Activated B cell treated with CpG ODN at 0.5 μM for 24 hours (primary cell): Measurements from ENCODE around the gene PDE3A. TPM values are rescaled to one million over a fixed set of nuclear protein-coding genes. Genes with fewer than 3 reads are reported as not detected.

Experiments used
- ATAC-seq: fragments of 200-7000 bp; cut with Tn5 transposase; one replicate; pipeline ENCODE4 v1.10.0; 2021; ENCODE audit warnings: low read depth, mild to moderate bottlenecking, moderate library complexity
- CTCF ChIA-PET: fragments of 350-600 bp; sonication (Branson Sonifier 250); formaldehyde crosslinking; loops from one replicate; lab custom pipeline; 2021; ENCODE audit warnings: antibody characterized with exemption; lab: Charles Lee
- POLR2A ChIA-PET: fragments of 350-600 bp; sonication (Branson Sonifier 250); formaldehyde crosslinking; loops from one replicate; lab custom pipeline; 2021; ENCODE audit warnings: antibody characterized with exemption; lab: Charles Lee
- DNase-seq: peaks from one replicate; pipeline ENCODE4 v3.0.0; 2022
- H3K27ac Mint-ChIP-seq: one replicate; pipeline ENCODE4 v1.8.0; 2020; ENCODE audit warnings: mixed read lengths
- H3K27me3 Mint-ChIP-seq: one replicate; pipeline ENCODE4 v1.8.0; 2021; ENCODE audit warnings: mixed read lengths
- H3K36me3 Mint-ChIP-seq: one replicate; pipeline ENCODE4 v1.8.0; 2021; ENCODE audit warnings: low read depth, mixed read lengths
- H3K4me1 Mint-ChIP-seq: one replicate; pipeline ENCODE4 v1.8.0; 2021; ENCODE audit warnings: mixed read lengths
- H3K4me3 Mint-ChIP-seq: one replicate; pipeline ENCODE4 v1.8.0; 2020; ENCODE audit warnings: mild to moderate bottlenecking, mixed read lengths
- H3K9me3 Mint-ChIP-seq: one replicate; pipeline ENCODE4 v1.8.0; 2020; ENCODE audit warnings: mixed read lengths
- intact Hi-C: fragments of 100-400 bp; cut with micrococcal nuclease; formaldehyde crosslinking; loops from one replicate; pipeline ENCODE4 v1.15.1; 2024
- total RNA-seq: library from RNA; stranded (reverse); gene quantifications from 2 replicates; pipeline ENCODE4 v1.2.3, GENCODE V29; 2022
- TF ChIP-seq, protein P1 (sequence below): fragments of 200-600 bp; IDR thresholded peaks from one replicate; pipeline ENCODE4 v1.8.0; 2022; ENCODE audit warnings: antibody characterized with exemption, mild to moderate bottlenecking

The PDE3A gene
- total RNA-seq, 1 donor from 2014 or later: not detected

DNA sequence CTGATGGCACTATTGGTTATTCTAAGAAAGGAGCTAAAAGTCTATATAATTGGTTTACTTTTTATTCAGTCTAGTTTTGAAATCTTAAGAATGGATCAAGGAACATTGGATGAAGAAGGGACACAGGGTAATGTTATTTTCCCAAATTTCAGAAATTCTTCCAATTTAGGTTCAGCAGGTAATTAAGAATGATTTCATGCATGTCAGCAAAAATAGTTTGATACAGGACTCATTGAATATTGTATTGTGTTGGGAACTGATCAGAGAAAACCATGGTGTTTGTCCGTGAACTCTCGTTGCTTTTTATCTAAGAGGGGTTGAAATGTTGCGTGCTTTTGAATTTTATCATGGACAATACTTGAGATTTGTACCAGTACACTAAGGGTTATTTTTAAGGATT lies 58.6 kb downstream of the PDE3A start:
- ChIA-PET CTCF (no interaction called here), POLR2A (no interaction called here)
- H3K4me3 Mint-ChIP-seq: no peak overlapping the region
- ATAC-seq: no peak
- H3K36me3 Mint-ChIP-seq: no peaks in the 10 kb centered on the region
- no peaks in the 10 kb centered on the region for H3K4me1 Mint-ChIP-seq
- no peaks in the 10 kb centered on the region for H3K27me3 Mint-ChIP-seq
- DNase-seq: no peak
- no peaks in the 10 kb centered on the region for H3K9me3 Mint-ChIP-seq
- no peak overlapping the region for H3K27ac Mint-ChIP-seq
- intact Hi-C loops: no loop called here
- TF ChIP-seq, protein P1, sequence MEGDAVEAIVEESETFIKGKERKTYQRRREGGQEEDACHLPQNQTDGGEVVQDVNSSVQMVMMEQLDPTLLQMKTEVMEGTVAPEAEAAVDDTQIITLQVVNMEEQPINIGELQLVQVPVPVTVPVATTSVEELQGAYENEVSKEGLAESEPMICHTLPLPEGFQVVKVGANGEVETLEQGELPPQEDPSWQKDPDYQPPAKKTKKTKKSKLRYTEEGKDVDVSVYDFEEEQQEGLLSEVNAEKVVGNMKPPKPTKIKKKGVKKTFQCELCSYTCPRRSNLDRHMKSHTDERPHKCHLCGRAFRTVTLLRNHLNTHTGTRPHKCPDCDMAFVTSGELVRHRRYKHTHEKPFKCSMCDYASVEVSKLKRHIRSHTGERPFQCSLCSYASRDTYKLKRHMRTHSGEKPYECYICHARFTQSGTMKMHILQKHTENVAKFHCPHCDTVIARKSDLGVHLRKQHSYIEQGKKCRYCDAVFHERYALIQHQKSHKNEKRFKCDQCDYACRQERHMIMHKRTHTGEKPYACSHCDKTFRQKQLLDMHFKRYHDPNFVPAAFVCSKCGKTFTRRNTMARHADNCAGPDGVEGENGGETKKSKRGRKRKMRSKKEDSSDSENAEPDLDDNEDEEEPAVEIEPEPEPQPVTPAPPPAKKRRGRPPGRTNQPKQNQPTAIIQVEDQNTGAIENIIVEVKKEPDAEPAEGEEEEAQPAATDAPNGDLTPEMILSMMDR: no peak

GRCh38 chr12:20429852-20430251 lies 61.5 kb downstream of the PDE3A start:
- ATAC-seq (no peak), DNase-seq (no peak)
- ChIA-PET POLR2A (no interaction called here), CTCF (no interaction called here)
- Mint-ChIP-seq H3K27me3 (no peaks in the 10 kb centered on the region), H3K4me3 (no peak overlapping the region), H3K9me3 (no peaks in the 10 kb centered on the region), H3K27ac (no peak overlapping the region), H3K36me3 (no peaks in the 10 kb centered on the region), H3K4me1 (no peaks in the 10 kb centered on the region)
- intact Hi-C loops: no loop called here
- TF ChIP-seq, protein P1: no peak

DNA sequence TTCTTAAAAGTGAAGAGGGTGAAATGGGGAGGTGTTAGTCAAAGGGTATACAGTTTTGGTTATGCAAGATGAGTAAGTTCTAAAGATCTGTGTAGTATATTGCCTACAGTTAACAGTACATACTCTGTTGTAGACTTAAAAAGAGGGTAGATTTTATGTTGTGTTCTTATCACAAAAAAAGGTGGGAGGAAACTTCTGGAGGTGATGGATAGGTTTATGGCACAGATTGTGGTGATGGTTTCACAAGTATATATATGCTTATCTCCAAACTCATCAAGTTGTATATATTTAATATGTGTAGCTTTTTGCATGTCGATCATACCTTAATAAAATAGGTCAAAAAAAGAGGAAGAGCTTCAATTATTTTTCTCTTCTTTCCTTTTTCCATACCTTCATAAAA lies 64.0 kb downstream of the PDE3A start:
- DNase-seq (no peak), ATAC-seq (no peak)
- Mint-ChIP-seq H3K27ac (no peak overlapping the region), H3K9me3 (no peaks in the 10 kb centered on the region), H3K4me3 (no peak overlapping the region), H3K27me3 (no peaks in the 10 kb centered on the region), H3K4me1 (no peaks in the 10 kb centered on the region), H3K36me3 (no peaks in the 10 kb centered on the region)
- ChIA-PET POLR2A (no interaction called here), CTCF (no interaction called here)
- TF ChIP-seq, protein P1: no peak
- intact Hi-C loops: no loop called here

DNA sequence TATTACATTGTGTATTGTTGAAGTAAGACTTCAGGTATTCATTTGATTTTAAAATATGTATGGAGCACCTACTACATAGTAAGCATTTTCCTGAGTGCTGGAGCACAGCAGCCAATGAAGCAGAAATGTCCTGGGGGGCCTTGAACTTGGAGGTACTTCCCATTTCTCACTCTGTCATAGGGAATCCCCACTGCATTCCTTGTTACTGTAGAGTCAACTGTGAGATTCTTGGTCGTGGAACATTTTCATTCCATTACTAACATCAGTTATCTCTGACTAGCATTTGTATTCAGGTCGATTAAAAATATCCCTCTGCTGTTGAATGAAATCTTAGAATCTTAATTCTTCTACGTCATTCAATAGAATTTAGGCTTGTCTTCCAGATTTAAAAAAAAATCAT lies 66.7 kb downstream of the PDE3A start:
- Mint-ChIP-seq H3K4me1 (no peaks in the 10 kb centered on the region), H3K4me3 (no peak overlapping the region), H3K27me3 (no peaks in the 10 kb centered on the region), H3K9me3 (no peaks in the 10 kb centered on the region), H3K27ac (no peak overlapping the region), H3K36me3 (no peaks in the 10 kb centered on the region)
- DNase-seq (no peak), ATAC-seq (no peak)
- intact Hi-C loops: no loop called here
- TF ChIP-seq, protein P1: no peak
- CTCF ChIA-PET: no interaction called here
- POLR2A ChIA-PET: no interaction called here

DNA sequence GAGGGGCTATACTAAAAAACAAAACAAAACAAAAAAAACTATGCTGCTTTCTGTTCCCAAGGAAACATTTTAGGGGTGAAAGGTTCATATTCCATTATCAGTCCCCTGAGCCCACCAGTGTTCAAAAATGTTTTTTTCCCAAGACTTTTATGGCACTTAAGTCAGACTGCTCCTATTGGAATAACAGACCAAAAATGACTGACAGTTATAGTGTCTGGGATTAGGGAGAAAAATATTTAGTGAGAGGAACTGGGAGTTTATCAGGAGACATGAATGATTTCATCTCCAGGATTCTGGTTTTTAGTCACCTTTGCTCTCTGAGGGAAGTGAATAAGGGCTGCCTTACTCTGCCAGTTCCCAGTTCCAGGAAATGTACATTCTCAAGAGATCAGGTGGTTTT lies 68.0 kb downstream of the PDE3A start:
- ATAC-seq: no peak
- ChIA-PET POLR2A (no interaction called here), CTCF (no interaction called here)
- no peaks in the 10 kb centered on the region for H3K4me1 Mint-ChIP-seq
- no peak overlapping the region for H3K4me3 Mint-ChIP-seq
- H3K36me3 Mint-ChIP-seq: no peaks in the 10 kb centered on the region
- H3K9me3 Mint-ChIP-seq: no peaks in the 10 kb centered on the region
- H3K27ac Mint-ChIP-seq: no peak overlapping the region
- H3K27me3 Mint-ChIP-seq: no peaks in the 10 kb centered on the region
- DNase-seq: no peak
- intact Hi-C loops: no loop called here
- TF ChIP-seq, protein P1: no peak
